Stimulated activated CD8-positive, alpha-beta memory T cell treated with anti-CD3 and anti-CD28 coated beads, Interleukin-7, amount 100 ng/mL, for 24 hours (primary cell): ENCODE measurements around the gene IFT22.
A peak's percentile ranks its signal among the peaks of the same experiment; 100 is the strongest.
"Not testable (repeated sequence)": the region's sequence is repeated elsewhere in the genome, so short reads cannot be mapped to it uniquely, and the experiment has no call there.

Experiments
- DNase-seq: peaks from one replicate; pipeline ENCODE4 v3.0.0-alpha.2; 2020; ENCODE audit warnings: low read depth

IFT22 gene

GRCh38 chr7:101308245-101309085, 13.1 kb downstream of the IFT22 start:
- peak; percentile 26 for DNase-seq

GRCh38 chr7:101306307-101306706, 15.3 kb downstream of the IFT22 start:
- no peak for DNase-seq

GRCh38 chr7:101303102-101303701, 18.4 kb downstream of the IFT22 start:
- DNase-seq: no peak

GRCh38 chr7:101302641-101303101, 18.9 kb downstream of the IFT22 start:
- no peak for DNase-seq

GRCh38 chr7:101300465-101301376, 20.9 kb downstream of the IFT22 start:
- no peak for DNase-seq

- DNase-seq: no peak
Measured at GRCh38 chr7:101299511-101300464, 21.8 kb downstream of the IFT22 start.

- no peak for DNase-seq
Measured at GRCh38 chr7:101294832-101295121, 26.8 kb downstream of the IFT22 start.

GRCh38 chr7:101294039-101294831, 27.4 kb downstream of the IFT22 start:
- no peak for DNase-seq

- not testable (repeated sequence) for DNase-seq
Measured at GRCh38 chr7:101293069-101294021, 28.3 kb downstream of the IFT22 start.

GRCh38 chr7:101292566-101292965, 29.0 kb downstream of the IFT22 start:
- not testable (repeated sequence) for DNase-seq

GRCh38 chr7:101290186-101291037, 31.2 kb downstream of the IFT22 start:
- peak; percentile 48 for DNase-seq

GRCh38 chr7:101289687-101290086, 31.9 kb downstream of the IFT22 start:
- DNase-seq: not testable (repeated sequence)

GRCh38 chr7:101288439-101288838, 33.2 kb downstream of the IFT22 start:
- DNase-seq: no peak

GRCh38 chr7:101287032-101287431, 34.6 kb downstream of the IFT22 start:
- DNase-seq: no peak

- DNase-seq: not testable (repeated sequence)
Measured at GRCh38 chr7:101285880-101286279, 35.7 kb downstream of the IFT22 start.

GRCh38 chr7:101285171-101285570, 36.4 kb downstream of the IFT22 start:
- no peak for DNase-seq

GRCh38 chr7:101280912-101281311, 40.7 kb downstream of the IFT22 start:
- not testable (repeated sequence) for DNase-seq
